K562 (cell line): ENCODE data around the gene FAM193A. TPM values are rescaled to one million over a fixed set of nuclear protein-coding genes. Genes with fewer than 3 reads are reported as not detected.

Source experiments
- FOXM1 ChIP-seq, 2 experiments: fragments of 450-650 bp in 1 of 2; sonication (generic) in 1 of 2; formaldehyde crosslinking in 1 of 2; IDR thresholded peaks; 2 replicates each; pipeline versions ENCODE4 v1.6.1 to v1.9.0; 2017 to 2022; ENCODE audit warnings: low read depth in 2 of 2, mild to moderate bottlenecking in 2 of 2, missing genetic modification reagents in 1 of 2, moderate library complexity in 1 of 2
- GTF2E2 ChIP-seq: fragments of 200-800 bp; sonication (Bioruptor generic); IDR thresholded peaks from 2 replicates; pipeline ENCODE4 v1.6.1; 2016; ENCODE audit warnings: missing genetic modification characterization, missing compliant biosample characterization
- HIVEP1 ChIP-seq: fragments of 250-450 bp; sonication (Bioruptor Pico); IDR thresholded peaks from 2 replicates; pipeline ENCODE4 v1.4.0; 2020; ENCODE audit warnings: mild to moderate bottlenecking
- LARP7 ChIP-seq: fragments of 450-650 bp; IDR thresholded peaks from 2 replicates; pipeline ENCODE4 v1.6.1; 2016
- MAFG ChIP-seq: fragments of 450-650 bp; conservative IDR thresholded peaks from 2 replicates; pipeline ENCODE4 v1.6.1; 2016; ENCODE audit warnings: missing genetic modification characterization, missing compliant biosample characterization
- NFE2 ChIP-seq: IDR thresholded peaks from 2 replicates; pipeline ENCODE4 v1.6.1; 2014; ENCODE audit warnings: antibody characterized with exemption, low read depth
- OTX1 ChIP-seq: fragments of 450-650 bp; formaldehyde crosslinking; IDR thresholded peaks from 2 replicates; pipeline ENCODE4 v1.4.0; 2022; ENCODE audit warnings: mild to moderate bottlenecking
- PML ChIP-seq: IDR thresholded peaks from 2 replicates; pipeline ENCODE4 v1.6.1; 2012; ENCODE audit warnings: low read length, inconsistent platforms
- RAD51 ChIP-seq: fragments of 450-650 bp; IDR thresholded peaks from 2 replicates; pipeline ENCODE4 v1.7.1; 2016; ENCODE audit warnings: low read depth, mild to moderate bottlenecking, borderline replicate concordance
- RBM15 ChIP-seq: fragments of 200-400 bp; formaldehyde crosslinking; IDR thresholded peaks from 2 replicates; pipeline ENCODE4 v1.6.1; 2018; ENCODE audit warnings: mild to moderate bottlenecking, low read length, moderate library complexity; ENCODE audit not compliant: insufficient read depth
- RHOXF2B ChIP-seq: fragments of 250-450 bp; sonication (Bioruptor Pico); conservative IDR thresholded peaks from 2 replicates; pipeline ENCODE4 v1.5.1; 2021
- SMARCA4 ChIP-seq: fragments of 450-650 bp; IDR thresholded peaks from 2 replicates; pipeline ENCODE4 v1.6.1; 2016
- TGIF2 ChIP-seq: sonication (generic); formaldehyde crosslinking; IDR thresholded peaks from 2 replicates; pipeline ENCODE4 v1.8.1; 2022; ENCODE audit warnings: mild to moderate bottlenecking, missing genetic modification reagents, moderate library complexity
- THRB ChIP-seq: fragments of 450-650 bp; formaldehyde crosslinking; conservative IDR thresholded peaks from 2 replicates; pipeline ENCODE4 v1.4.0; 2022; ENCODE audit warnings: mild to moderate bottlenecking, missing genetic modification characterization
- ZFPM2 ChIP-seq: fragments of 250-450 bp; sonication (Bioruptor Pico); IDR thresholded peaks from 2 replicates; pipeline ENCODE4 v1.5.1; 2022; ENCODE audit warnings: mild to moderate bottlenecking
- ZNF12 ChIP-seq: sonication (generic); formaldehyde crosslinking; IDR thresholded peaks from 2 replicates; pipeline ENCODE4 v1.4.0; 2020; ENCODE audit warnings: mild to moderate bottlenecking, missing genetic modification reagents
- ZNF133 ChIP-seq: fragments of 250-450 bp; sonication (Bioruptor Pico); IDR thresholded peaks from 2 replicates; pipeline ENCODE4 v1.4.0; 2020; ENCODE audit warnings: mild to moderate bottlenecking
- ZNF146 ChIP-seq: IDR thresholded peaks from one replicate; pipeline ENCODE4 v1.6.1; 2018; ENCODE audit warnings: missing compliant biosample characterization; ENCODE audit not compliant: unreplicated experiment
- ZNF3 ChIP-seq: fragments of 250-450 bp; sonication (Bioruptor Pico); IDR thresholded peaks from 2 replicates; pipeline ENCODE4 v1.5.0; 2021; ENCODE audit warnings: mild to moderate bottlenecking, moderate library complexity
- ZNF395 ChIP-seq: fragments of 200-800 bp; sonication (Bioruptor generic); IDR thresholded peaks from 2 replicates; pipeline ENCODE4 v1.6.1; 2017; ENCODE audit warnings: missing genetic modification characterization, missing compliant biosample characterization
- ZNF639 ChIP-seq, 2 experiments: fragments of 200-800 bp in 1 of 2; sonication (Bioruptor generic) in 1 of 2; sonication (generic) in 1 of 2; formaldehyde crosslinking in 1 of 2; IDR thresholded peaks in 1 of 2; conservative IDR thresholded peaks in 1 of 2; 2 replicates each; pipeline versions ENCODE4 v1.5.0 to v1.6.1; 2016 to 2020; ENCODE audit warnings: missing compliant biosample characterization in 1 of 2, missing genetic modification characterization in 1 of 2, missing genetic modification reagents in 1 of 2
- polyA plus RNA-seq, 8 experiments: library from polyadenylated mRNA; depleted of rRNA in 4 of 8; stranded (reverse) in 5 of 8; unstranded in 3 of 8; fragments of >200 nt; fragmentation: Nextera tagmentation in 2 of 8; fragmentation: Illumina TruSeq in 1 of 8; extraction: Ambion mirVana in 2 of 8; extraction: Trizol in 1 of 8; gene quantifications; 2 replicates each; pipeline versions ENCODE4 v1.2.1 to v1.2.3, GENCODE V29; 2011 to 2014; ENCODE audit warnings: inconsistent platforms in 1 of 8, missing spikeins in 1 of 8
- total RNA-seq, 7 experiments: library from RNA; depleted of rRNA in 6 of 7; stranded (reverse); fragments of >200 nt in 6 of 7; fragmentation: Illumina TruSeq in 2 of 7; extraction: Trizol in 2 of 7; gene quantifications; 2 replicates each; pipeline versions ENCODE4 v1.2.1 to v1.2.3, GENCODE V29; 2011 to 2021; ENCODE audit warnings: low replicate concordance in 1 of 7

Gene FAM193A
- total and polyA plus RNA-seq, 9 of the 15 experiments (the other 6 are each of a cell fraction or from before 2014, with no cell fraction given) = 0.46 to 24.6 (median 9.6) TPM

GRCh38 chr4:2535376-2536192 lies 863 bp upstream of the FAM193A start (continued):
- 0 out of 2 replicates have a peak, but pooled peaks have one; percentile 10 for TF ChIP-seq ZFPM2 (CRISPR knock-in tag)
- TF ChIP-seq ZNF12 (CRISPR knock-in tag) = 0 out of 2 replicates have a peak, but pooled peaks have one; percentile 19
- no peak for TF ChIP-seq ZNF3 (CRISPR knock-in tag)
- no peak for TF ChIP-seq RBM15
- TF ChIP-seq RAD51 = no peak
- TF ChIP-seq HIVEP1 (CRISPR knock-in tag) = no peak
- no peak for TF ChIP-seq OTX1 (CRISPR knock-in tag)
- no peak for TF ChIP-seq SMARCA4
- peak; percentile 27 for TF ChIP-seq ZNF146 (CRISPR knock-in tag)
- no peak for TF ChIP-seq FOXM1 (IDR thresholded peaks at IDR 0.05; ENCODE audit: low read depth)
- no peak; the same call in 1 of the 2 replicates for TF ChIP-seq FOXM1 (CRISPR knock-in tag; IDR thresholded peaks at IDR 0.05; ENCODE audit: low read depth)
- no peak for TF ChIP-seq MAFG
- TF ChIP-seq TGIF2 (CRISPR knock-in tag) = no peak
- no peak for TF ChIP-seq ZNF133 (CRISPR knock-in tag)
- TF ChIP-seq ZNF639 (CRISPR knock-in tag; conservative IDR thresholded peaks at IDR 0.05 in 1 of 2, IDR thresholded peaks at IDR 0.05 in 1 of 2) = peak in 1 of 2 experiments; percentile 96; a peak in 2 of 4 replicates
- no peak; the same call in 1 of the 2 replicates for TF ChIP-seq ZNF395 (CRISPR knock-in tag)
- no peak for TF ChIP-seq NFE2
- no peak for TF ChIP-seq THRB
- no peak for TF ChIP-seq PML
- TF ChIP-seq LARP7 = no peak
- no peak for TF ChIP-seq RHOXF2B
- no peak for TF ChIP-seq GTF2E2 (tag)
